ENCODE data around the gene KLF6.

KLF6 gene

DNA sequence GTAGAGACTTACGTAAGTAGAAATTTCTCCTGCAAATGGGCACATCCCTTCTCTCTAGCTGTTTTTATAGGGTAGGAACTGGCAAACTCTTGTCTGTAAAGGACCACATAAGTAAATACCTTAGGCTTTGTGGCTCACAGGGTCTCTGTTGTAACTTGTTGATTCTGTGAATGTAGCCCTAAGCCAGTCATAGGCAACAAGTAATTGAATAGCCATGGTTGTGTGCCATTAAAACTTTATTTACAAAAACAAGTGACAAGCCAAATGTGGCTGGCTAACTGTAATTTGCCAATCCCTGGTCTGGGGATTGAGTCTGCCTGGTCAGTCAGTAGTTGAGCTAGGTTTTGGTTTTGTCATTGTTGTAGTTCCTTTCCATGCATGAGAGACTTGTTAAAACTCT, 5.3 kb upstream of the KLF6 start:
- in situ Hi-C loops (cut with MboI; ENCODE audit: low sequenced_read_pairs), result no loop called here

DNA sequence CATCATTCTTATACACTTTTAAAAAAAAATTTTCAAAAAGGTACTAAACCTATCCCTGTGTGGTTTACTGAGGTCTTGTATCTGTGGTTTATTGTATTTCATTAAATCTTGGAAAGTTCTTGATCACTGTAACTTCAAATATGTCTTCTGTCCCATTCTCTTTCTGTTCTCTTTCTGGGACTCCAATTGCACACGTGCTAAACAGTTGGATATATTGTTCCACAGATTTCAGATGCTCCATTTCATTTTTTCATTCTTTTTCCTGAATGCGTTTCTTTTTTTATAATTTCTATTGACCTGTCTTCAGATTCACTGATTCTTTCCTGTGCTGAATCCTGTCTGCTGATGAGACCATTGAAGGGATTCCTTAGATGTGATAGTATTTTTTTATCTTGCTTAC, 4.6 kb upstream of the KLF6 start:
- in situ Hi-C loops (cut with MboI; ENCODE audit: low sequenced_read_pairs), result no loop called here

DNA sequence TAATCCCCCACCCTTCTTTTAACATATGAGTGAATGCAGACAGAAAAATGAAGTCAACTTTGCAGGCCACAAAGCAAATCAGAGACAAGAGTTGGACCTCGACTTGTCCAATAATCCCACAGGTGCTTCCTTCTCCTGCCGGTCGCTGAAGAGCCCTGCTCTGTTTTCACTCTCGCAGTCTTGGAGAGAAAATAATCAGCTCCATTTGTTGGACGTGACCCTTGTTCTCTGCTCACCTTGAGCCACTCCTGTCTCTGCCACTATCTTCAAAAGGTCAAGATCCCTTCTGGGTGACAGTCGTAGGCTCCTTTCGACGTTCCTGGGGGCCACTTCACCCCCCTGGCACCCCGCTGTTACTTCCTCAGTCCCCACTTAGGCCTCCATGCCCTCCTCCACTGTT, 2.8 kb upstream of the KLF6 start:
- in situ Hi-C loops (cut with MboI; ENCODE audit: low sequenced_read_pairs), result no loop called here

DNA sequence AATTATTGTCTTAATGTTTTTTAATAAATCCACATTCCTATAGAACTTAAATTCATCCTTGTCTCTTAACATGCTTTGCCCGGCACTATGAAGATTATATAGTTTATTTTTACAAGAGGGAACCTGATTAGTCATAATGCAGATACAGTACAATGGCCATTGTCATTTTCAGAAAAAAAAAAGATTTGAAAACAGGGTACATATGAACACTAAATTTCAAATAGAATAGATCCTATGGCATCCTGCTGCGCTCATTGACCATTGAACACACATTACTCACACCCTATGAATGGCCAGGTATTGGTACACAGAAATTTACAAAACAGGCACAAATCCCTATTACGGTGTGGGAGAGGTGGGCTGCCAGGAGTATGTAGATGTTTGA, 2.0 kb upstream of the KLF6 start:
- in situ Hi-C loops (cut with MboI; ENCODE audit: low sequenced_read_pairs), result no loop called here

DNA sequence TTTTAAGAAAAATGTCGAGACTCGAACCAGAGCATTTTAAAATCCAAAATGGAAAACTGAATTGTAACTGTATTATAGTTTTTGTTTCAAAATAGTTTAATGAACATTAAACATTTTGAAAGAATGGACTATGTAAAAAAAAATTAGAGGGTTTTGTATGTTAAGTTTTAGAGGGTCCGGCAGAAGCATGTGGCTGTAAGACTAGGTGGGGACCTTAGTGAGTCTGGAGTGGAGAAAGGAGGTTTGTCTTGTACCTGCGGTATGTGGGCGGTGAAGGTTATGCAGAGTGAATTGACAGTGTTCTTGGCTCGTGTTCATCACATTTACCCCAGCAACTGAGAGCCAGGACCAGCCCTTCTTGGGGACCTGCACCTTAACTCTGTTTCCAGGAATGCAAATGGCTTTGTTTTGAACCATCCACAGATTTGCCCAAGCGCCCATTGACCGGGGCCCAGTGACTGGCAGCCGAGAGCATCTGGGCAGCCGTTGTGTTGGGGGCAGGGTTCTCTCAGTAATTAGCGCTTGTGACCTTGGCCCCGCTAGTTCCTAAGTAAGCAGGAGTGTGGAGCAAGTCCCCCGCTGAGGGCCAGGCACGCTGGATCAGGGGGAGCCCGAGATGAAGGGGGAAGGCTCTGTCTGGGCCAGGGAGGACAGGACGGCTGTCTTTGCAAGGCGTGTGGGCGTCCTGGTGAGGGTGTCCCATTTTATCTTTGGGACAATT, 1.4 kb upstream of the KLF6 start:
- in situ Hi-C loops (cut with MboI; ENCODE audit: low sequenced_read_pairs), result no loop called here

DNA sequence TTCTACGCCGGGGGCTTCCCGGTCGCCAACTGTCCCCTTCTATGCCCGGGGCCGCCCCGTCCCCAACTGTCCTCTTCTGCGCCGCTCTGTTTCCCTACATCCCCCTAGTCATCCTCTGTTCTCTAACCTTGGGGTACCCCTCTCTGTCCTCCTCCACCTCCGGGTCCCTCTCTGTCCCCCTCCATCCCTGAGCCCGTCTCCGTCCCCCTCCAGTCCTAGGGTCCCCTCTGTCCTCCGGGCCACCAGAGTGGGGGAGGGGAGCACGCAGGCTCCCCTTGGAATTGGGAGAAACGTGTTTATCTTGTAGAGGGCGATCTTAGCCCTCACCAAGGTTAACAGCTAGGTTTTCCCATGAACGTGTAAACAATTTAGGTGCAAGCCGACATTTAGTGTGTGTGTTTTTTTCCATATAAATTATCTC, 852 bp upstream of the KLF6 start:
- in situ Hi-C loops (cut with MboI; ENCODE audit: low sequenced_read_pairs), result no loop called here

DNA sequence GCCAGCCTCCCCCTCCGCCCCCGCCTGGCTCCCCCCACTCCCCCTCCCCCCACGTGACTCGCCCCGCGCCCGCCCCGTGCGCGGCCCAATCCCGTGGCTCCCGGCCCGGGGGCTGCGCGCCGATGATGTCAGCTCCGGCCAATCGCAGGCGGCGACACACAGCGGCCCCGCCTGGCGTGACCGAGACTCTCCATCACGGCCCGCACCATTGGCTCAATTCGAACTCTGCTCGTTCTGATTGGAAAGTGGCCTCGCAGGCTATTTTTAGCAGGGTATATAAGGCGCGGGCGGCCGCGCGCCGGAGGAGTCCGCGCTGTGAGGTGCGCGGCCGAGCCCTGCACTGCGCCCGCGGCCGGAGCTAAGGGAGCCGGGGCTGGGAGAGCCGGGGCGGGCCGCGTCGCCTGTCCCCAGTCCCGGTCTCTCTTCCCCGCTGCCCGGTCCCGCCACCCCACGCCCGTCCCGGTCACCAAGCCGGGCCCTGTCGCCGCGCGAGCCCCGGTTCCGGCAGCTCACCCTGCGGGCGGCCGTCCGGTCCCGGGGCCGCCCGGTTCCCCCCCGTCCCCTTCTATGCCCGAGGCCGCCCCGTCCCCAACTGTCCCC, 342 bp upstream of the KLF6 start:
- in situ Hi-C loops (cut with MboI; ENCODE audit: low sequenced_read_pairs), result no loop called here

DNA sequence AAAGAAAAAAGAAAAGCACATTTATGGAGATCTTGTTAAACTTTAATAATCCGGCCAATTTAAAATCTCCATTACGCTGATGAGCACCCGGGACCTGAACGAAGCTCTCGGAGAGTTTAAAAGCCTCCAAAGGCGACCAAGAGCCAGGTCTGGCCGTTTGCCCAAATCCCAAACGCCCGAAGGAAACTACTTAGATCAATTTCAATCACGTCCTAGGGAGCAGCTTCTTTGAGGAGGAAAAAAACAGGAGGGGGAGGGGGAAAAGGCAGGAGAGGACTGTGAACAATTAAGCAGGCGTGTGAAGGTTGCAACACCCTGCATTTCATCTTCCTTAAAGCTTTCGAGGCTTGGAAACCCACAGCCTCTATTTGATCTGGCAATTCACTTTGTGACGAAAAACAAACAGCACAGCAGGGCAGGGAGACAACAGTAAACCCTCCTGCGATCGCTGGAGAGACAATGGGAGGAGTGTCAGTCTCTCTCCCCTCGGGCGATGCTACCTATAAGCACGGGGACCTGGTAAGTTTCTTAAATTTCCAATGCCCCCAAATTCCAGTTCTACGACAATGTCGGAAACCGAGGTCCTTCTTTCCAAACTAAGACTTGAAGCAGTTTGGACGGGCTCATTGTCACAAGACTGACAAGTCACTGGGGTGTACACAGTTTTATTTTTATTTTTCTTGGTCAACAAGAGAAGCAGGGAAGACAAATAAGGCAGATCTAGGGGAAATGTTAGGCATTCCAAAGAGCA, 1.2 kb downstream of the KLF6 start:
- in situ Hi-C loops (cut with MboI; ENCODE audit: low sequenced_read_pairs), result no loop called here

DNA sequence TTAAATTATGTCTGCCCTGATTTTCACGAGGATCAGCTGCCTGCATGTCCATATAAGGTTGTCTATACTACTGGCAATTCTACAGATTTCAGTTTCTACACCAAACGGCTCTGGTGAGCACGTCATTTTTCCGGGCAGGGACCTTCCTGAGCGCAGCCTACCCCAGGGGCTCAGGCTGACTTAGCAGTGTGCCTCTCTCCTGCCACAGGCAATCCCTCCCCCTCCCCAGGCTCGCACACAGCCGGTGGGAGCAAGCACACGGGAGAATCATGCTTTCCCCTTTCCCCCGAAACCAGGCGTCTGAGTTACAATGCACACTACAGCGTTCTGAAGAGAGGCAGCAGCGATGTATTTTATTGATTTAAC, 1.7 kb downstream of the KLF6 start:
- in situ Hi-C loops (cut with MboI; ENCODE audit: low sequenced_read_pairs), result no loop called here

DNA sequence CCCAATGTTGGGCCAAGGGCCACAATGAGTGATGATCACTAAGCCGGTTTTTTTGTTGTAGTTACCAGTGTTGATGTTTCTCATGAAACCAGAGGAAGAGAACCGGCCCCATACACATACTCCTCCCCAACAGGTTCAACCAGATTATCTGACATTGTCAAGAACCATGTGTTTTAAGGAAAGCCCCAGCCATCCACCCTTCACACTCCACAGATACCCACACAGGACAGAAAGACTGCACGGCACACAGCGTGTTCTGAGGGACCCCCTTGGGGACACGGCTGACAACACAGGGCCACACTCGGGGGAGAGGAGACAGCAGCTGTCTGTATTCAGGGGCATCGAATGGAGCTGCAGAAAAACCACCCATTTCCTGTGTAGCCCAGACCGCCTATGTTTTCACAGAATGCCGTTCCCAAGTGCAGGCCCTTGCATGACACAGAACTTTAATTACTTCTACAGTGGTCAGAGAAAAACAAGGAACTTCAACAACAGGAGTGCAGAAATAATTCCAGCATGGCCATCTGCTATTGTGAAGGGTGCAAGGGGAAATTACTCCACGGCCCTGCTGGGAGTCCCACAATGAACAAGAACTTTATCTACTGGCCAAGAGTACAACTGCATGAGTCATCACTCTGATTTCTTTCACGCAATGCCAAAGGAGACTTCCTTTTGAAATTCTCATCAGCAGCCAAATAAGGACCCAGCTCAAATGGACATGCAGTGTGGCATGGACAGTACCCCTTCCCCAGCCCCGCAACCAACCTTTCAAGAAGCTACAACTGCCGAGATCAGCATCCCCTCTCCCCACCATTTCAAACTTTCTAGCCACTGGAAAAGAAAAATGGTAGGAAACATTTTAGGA, 2.3 kb downstream of the KLF6 start:
- in situ Hi-C loops (cut with MboI; ENCODE audit: low sequenced_read_pairs), result no loop called here

DNA sequence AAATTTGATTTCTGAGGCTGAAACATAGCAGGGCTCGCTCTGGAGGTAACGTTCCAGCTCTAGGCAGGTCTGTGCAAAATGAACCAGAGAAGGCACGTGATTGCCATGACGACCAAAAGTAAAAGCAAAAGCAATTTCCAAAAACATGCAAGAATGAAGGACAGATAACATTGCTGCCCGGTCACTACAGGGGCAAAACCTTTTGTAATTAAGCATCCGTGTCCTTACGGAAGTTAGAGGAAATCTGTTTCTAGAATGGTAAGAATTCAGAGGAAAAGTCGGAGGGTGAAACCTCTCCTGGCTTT, 2.9 kb downstream of the KLF6 start:
- in situ Hi-C loops (cut with MboI; ENCODE audit: low sequenced_read_pairs), result no loop called here

DNA sequence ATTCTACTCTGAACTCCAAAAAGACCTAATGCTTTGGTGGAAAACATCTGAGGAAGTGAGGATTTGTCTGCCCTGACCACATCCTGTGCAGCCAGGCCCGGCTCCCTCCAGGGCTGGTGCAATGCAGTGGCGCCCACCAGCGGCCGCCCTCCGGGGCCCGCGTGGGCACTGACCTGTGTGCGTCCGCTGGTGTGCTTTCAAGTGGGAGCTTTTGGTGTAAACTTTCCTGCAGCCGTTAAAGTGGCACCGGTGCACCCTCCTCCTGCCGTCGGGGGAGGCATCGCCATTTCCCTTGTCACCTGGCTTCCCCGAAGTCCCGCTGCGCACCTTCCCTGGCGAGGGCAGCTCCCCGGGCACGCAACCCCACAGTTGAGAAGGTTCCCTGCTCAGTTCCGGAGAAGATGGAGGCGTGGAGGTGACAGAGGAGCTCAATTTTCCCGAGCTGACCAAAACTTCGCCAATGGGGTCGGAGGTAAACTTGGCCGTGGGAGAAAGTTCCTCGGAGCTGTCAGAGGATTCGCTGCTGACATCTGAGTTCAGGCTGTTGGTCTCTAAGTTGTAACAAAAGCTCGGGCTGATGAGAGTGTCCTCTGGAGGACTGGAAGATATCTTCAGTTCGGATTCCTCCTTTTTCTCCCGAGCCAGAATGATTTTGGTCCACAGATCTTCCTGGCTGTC, 3.4 kb downstream of the KLF6 start:
- in situ Hi-C loops (cut with MboI; ENCODE audit: low sequenced_read_pairs), result no loop called here

DNA sequence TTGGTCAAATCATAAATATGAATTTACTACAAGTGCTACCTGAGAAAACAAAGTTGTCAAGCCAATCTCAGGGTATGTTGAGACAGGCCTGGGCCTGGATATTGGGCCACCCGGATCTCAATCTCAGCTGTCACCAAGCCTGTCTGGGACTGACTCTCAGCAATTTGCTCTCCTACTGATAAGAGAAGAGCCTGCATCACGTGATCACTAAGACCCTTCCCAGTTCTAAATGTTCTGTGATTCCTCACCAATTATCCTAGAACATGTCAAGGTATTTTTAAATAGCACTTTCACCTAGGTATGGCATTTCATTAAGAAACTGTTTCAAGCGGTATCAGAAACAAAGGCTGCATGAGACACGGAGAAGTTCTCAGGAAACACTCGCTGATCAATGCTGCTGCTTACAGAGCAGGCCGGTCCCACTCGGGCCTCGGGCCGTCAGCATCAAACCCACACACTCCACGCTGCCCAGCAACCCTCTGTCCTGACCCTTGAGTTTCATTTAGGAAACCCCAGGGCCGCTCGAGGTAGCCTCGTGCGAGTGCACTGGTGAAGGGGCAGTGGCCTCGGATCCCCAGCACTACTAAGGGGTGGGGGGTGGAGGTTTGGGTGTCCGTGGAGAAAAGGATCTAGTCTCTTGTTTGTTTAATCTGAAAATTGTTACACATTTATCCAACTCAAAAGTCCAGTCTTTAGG, 4.1 kb downstream of the KLF6 start:
- in situ Hi-C loops (cut with MboI; ENCODE audit: low sequenced_read_pairs), result no loop called here

DNA sequence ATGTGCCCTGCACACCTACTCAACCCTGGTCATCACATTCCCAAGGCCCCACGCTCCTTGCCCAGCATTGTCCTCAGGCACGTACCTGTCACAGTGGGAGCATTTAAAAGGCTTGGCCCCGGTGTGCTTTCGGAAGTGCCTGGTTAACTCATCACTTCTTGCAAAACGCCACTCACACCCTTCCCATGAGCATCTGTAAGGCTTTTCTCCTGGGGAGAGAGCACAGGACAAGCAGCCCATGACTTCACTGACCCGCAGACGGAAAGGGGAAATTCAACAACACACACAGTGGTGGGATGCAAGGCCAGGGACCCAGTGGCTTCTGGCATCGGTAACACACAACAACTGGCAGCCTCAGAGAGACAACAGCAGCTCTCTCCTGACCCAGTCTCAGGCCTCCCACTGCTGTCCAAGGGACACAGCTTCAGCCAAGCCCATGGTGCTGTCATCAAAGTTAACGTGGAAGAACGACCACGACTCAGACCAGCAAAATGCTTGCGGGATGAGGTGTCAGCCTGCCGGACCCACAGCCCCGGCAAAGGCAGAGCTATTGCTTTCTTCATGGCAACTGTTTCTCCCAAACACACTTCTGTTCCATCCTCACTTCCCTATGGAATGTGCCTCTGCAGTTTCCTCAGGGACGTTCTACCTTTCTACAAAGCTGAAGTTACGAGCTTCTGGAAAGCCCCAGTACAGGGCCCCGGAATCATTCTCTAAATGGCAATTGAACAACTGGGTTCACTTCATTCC, 4.8 kb downstream of the KLF6 start:
- in situ Hi-C loops (cut with MboI; ENCODE audit: low sequenced_read_pairs), result no loop called here

DNA sequence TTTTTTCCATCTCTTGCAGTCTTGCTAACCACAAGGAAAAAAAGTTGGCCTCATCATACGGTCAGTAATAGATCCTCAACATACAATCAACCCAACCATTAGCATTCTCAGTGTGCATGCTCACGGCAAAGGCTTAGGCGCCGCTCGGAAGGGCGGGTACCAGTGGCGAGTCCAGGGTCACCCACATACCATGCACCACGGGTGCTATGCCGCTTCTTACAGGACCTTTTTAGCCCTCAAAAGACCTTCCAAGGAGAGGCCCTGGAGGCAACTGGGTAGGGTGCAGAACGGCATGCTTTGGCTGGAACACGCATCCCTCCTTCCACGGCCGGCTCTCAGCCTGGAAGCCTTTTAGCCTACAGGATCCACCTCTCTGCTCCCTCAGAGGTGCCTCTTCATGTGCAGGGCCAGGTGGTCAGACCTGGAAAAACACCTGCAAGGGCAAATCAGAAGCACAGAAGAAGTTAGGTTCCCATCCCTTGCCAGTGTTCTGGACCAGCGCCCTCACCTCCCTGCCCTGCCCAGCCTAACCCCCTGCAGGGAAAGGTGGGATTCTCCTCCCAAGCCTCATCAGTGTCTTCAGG, 5.8 kb downstream of the KLF6 start:
- in situ Hi-C loops (cut with MboI; ENCODE audit: low sequenced_read_pairs), result no loop called here

DNA sequence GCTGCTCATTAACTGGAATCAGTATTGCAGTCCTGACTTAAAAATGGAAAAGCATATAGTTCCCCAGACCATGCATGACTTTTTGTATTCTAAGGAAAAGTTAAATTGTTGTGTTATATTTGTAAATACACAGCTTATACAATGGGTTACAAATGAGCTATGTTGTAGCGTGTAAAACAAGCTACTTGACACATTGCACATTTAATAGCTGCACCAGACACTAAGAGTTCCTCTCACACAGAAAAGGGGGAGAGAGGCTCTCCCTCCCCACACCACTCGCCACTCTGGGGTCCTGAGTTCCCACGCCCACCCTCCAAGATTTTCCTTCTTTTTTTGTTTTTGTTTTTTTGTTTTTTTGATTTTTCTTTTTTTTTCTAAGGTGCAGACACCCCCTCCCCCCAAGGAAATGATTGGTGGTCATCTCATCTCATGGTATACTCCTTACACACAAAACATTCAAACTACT, 6.3 kb downstream of the KLF6 start:
- in situ Hi-C loops (cut with MboI; ENCODE audit: low sequenced_read_pairs), result no loop called here

DNA sequence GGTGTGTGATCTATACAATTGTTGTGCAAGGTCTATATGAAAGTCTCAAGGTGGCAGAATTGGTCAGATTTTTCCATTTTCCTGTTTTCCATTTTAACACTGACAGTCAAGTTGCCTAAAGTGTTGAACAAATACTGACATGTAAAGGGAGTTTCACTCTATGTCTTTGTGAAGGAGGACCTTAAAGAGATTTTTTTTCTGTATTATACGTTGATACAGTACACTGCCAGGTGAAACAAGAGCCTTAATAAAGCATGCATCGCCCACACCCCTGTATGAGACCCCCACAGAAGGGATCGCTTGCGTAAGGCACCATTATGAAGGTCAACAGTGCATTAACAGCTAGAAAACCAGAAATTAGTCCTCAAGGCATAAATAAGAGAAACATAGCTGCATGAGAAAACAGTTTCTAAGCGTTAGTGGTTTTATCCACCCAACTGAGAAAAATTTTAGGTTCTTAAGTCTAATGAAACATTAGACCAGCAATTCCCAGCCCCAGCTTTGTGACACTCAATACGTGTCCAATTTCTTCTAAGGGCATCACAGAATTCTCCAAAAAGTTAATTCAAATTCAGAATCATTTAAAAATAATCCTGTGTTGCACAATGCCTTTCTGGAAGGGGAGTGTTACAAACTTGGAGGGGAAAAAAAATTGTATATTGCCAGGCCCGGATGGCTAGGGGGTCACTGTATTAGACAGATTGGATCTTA, 6.9 kb downstream of the KLF6 start:
- in situ Hi-C loops (cut with MboI; ENCODE audit: low sequenced_read_pairs), result no loop called here

DNA sequence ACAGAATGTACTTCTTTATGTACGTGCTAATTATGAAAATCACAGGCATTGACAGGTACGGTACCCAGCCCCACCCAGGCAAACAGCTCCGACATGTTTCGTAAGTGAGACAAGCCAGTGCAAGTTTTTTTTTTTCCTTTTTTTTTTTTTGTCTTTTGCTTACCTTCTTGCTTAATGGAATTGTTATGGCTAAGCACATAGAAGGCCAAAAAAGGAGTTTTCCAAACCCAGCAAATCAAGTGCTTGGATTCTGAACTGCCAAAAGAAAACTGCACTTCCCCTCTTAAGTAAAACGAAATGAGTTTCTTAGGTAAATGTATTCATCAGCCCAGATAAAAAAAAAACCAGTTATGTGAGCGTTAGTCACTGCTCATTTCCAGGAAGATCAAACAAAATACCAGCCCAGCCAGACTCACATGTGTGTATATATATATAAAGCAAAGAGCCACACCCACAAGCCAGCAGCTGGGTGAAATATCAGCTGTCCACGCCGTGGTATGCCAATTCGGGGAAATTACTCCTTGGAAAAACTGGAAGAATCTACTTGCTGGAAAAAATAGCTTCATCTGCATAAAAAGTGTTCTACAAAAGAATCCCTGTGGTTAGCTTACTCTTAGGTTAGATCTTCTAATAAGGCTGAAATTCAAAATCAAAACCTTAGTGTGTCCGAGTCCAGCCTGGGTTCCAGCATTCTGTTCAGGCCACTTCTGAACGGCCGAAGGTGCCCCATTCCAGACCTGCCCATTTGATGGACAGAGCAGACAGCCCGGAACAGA, 8.0 kb downstream of the KLF6 start:
- in situ Hi-C loops (cut with MboI; ENCODE audit: low sequenced_read_pairs), result no loop called here

Measured in hTERT RPE-1 (cell line).